GM19324 (cell line): Measurements from ENCODE around the gene DENND1A.

Experiments used
- ATAC-seq: cut with Tn5 transposase; IDR thresholded peaks from one replicate; pipeline ENCODE4 v1.9.1; 2021; ENCODE audit warnings: mild to moderate bottlenecking, moderate library complexity; ENCODE audit not compliant: unreplicated experiment, low FRiP score

Gene DENND1A

DNA sequence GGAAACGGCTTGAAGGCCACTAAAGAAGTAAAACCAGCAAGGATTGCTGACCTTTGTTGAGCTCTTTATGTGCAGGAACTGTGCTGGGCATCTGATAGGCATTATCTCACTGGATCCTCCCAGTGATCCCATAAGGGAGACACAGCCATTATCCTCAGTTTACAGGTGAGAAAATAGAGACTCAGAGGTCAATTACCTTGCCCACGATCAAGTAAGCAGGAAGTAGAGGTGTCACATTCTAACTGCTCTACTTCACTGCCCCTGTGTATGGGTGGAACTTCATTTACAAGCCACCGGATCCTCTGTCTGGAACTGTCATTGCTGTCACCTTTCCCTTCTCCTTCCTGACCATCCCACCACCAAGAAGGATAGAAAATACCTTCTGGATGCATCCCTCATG is 325.1 kb downstream of the DENND1A start:
- ATAC-seq = no peak

- ATAC-seq = no peak
Measured at GRCh38 chr9:123601828-123602227, 328.1 kb downstream of the DENND1A start.

DNA sequence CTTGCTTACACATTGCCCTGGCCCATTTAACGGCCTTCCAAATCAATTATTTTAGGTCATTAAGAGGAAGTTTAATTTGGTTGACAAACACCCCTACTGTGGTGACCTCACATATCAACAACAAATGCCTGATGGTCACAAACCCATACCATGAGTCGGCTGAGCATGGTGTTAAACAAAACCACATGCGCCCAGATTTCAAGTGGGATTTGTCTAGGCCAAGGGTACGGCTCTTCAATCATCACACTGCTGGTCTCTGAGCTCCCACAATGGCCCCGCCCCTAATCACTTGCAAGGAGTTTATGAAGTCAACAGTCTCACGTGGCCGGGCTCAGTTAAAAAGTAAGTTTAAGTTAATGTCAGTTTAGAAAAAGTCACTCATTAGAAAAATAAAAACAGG is 330.1 kb downstream of the DENND1A start:
- no peak for ATAC-seq

- no peak for ATAC-seq
Measured at GRCh38 chr9:123597876-123598556, 331.9 kb downstream of the DENND1A start.

- no peak for ATAC-seq
Measured at GRCh38 chr9:123597048-123597447, 332.9 kb downstream of the DENND1A start.

- ATAC-seq = no peak
Measured at GRCh38 chr9:123591283-123591682, 338.6 kb downstream of the DENND1A start.

GRCh38 chr9:123590499-123590898 is 339.4 kb downstream of the DENND1A start:
- no peak for ATAC-seq

GRCh38 chr9:123589361-123590239 is 340.3 kb downstream of the DENND1A start:
- no peak for ATAC-seq

GRCh38 chr9:123586275-123586674 is 343.7 kb downstream of the DENND1A start:
- ATAC-seq = no peak

DNA sequence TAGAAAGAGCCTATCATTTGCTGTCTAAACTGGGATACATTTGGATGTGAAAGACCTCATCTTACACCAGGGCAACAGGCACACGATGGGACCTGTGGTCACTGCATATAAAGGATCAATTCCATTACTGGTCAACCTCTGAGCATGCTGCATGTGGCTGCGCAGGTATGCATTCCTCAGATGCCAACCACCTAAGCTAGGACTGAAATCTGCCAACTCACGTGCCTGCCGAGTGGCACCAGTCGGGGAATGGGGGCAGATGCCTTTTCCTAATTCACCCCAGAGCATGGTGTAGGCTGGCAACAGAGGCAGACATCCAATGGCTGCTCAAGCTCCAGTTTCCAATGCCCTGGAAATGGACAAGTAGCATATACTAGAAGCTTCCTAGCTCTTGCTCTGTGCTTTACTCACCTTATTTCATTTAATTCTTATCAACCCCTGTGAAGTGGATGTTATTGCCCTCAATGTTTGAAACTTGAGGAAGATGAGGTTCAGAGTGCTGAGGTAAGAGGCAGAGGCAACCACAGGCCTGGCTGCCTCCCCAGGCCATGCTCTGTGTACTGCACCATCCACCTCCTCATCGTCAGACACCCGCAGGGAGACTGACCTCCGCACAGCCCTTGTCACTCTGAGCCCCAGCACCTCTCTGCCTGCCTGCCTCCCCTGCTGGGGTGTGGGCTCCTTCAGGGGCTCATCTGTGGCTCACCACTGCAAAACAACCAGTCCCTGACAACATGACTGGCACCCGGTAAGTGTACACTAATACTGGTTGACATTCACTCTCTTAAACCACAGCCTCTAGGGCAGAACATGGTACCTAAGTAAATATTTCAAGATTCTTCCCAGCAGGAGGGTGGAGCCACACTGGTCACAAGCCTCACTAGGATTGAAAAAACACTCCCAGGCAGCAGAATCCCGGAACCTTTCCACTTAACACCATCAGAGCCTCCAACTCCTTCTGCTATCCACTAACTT is 345.4 kb downstream of the DENND1A start:
- no peak for ATAC-seq

- no peak for ATAC-seq
Measured at GRCh38 chr9:123583646-123584045, 346.3 kb downstream of the DENND1A start.

DNA sequence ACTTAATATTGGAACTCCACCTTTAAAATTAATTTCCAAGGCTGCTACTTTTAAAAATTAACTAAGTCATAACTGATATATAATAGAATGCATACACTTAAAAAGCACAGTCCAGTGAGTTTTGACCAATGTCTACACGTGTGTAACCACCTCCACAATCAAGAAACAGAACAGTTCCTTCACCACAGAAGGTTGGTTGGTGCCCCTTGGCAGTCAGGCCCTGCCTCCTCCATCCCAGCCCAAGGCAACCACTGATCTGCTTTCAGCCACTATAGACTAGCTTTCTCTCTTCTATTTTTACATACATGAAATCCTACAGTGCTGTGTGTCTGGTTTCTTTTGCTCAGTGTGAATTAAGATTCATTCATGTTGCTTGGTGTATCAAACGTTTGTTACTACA is 358.7 kb downstream of the DENND1A start:
- no peak for ATAC-seq

- ATAC-seq = no peak
Measured at GRCh38 chr9:123568691-123569688, 360.9 kb downstream of the DENND1A start.

- ATAC-seq = no peak
Measured at GRCh38 chr9:123567013-123567412, 362.9 kb downstream of the DENND1A start.

DNA sequence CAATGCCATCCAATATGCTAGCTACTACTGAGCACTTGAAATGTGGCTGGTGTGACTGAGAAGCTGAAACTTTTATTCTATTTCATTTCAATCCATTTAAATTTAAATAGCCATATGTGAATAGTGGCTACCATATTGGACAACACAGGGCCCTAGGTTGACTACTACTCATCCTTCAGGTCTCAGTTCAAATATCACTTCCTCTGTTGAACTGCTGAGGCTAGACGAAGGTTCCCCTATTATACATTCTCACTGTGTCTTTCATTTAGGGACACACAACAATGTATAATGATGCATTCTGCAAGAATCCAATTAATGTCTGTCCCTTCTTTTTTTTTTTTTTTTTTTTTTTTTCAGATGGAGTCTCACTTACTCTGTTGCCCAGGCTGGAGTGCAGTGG is 365.3 kb downstream of the DENND1A start:
- no peak for ATAC-seq

DNA sequence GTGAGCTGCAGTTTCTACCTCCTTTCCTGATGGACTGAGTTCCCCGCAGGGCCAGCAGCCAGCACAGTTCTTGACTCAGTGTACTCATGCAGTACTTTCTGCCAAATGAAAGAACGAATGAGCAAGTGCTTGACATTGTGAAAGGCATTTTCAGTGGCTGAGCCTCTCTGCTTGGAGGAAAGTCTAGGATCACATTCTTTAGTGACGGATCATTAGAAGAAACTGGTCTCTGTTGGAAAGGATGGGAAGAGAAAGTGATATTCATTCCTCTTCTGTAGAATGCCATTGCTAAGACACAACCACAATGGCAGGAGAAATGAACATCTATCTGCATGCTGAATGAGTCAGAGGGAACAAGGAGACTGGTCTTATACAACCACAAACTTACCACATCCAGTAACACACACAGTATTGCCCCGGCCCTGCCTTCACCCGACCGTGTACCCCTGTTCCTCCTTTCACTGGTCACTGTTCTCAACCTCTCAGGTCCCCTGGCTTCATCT is 367.0 kb downstream of the DENND1A start:
- ATAC-seq = no peak

GRCh38 chr9:123561046-123561445 is 368.9 kb downstream of the DENND1A start:
- no peak for ATAC-seq

- ATAC-seq = no peak
Measured at GRCh38 chr9:123556464-123557435, 373.2 kb downstream of the DENND1A start.
